Thoracic aorta (tissue), 2 donors: Measurements from ENCODE around the gene TSPAN10. TPM values are rescaled to one million over a fixed set of nuclear protein-coding genes. Genes with fewer than 3 reads are reported as not detected.
"Not testable (repeated sequence)": the region's sequence is repeated elsewhere in the genome, so short reads cannot be mapped to it uniquely, and the experiment has no call there.

Source experiments
- ATAC-seq: fragments of 150-250 bp; one replicate; pipeline ENCODE4 v1.8.0; 2017; ENCODE audit warnings: low read depth; ENCODE audit not compliant: insufficient number of reproducible peaks, low FRiP score
- DNase-seq: peaks from one replicate; pipeline ENCODE4 v3.0.0-alpha.2; 2020; ENCODE audit warnings: low spot score
- H3K27ac ChIP-seq, 2 donors: fragments of 200-600 bp; sonication (generic); 1 replicate in 1 of 2; 2 replicates in 1 of 2; pipeline ENCODE4 v1.5.1; 2016; ENCODE audit warnings: mild to moderate bottlenecking in 2 of 2, moderate library complexity in 2 of 2
- H3K27me3 ChIP-seq: fragments of 200-600 bp; sonication (generic); replicated peaks from 2 replicates; pipeline ENCODE4 v1.6.0; 2016; ENCODE audit warnings: mild to moderate bottlenecking; ENCODE audit not compliant: insufficient read depth
- H3K36me3 ChIP-seq: fragments of 200-600 bp; sonication (generic); one replicate; pipeline ENCODE4 v1.5.1; 2016
- H3K4me1 ChIP-seq, 2 donors: fragments of 200-600 bp; sonication (generic); 1 replicate in 1 of 2; 2 replicates in 1 of 2; pipeline versions ENCODE4 v1.5.1 to v1.6.0; 2016; ENCODE audit warnings: low read depth in 2 of 2, mild to moderate bottlenecking in 1 of 2; ENCODE audit not compliant: control insufficient read depth in 1 of 2
- H3K4me3 ChIP-seq: fragments of 200-600 bp; sonication (generic); 2 replicates; pipeline ENCODE4 v1.5.1; 2016; ENCODE audit warnings: mild to moderate bottlenecking
- H3K9me3 ChIP-seq: fragments of 200-600 bp; sonication (generic); 2 replicates; pipeline ENCODE4 v1.5.1; 2016
- CTCF ChIP-seq: fragments of 200-600 bp; sonication (generic); IDR thresholded peaks from one replicate; pipeline ENCODE4 v1.5.1; 2019; ENCODE audit warnings: antibody characterized with exemption
- total RNA-seq, 2 donors: library from RNA; depleted of rRNA; stranded (reverse); fragments of >200 nt; gene quantifications; one replicate each; pipeline versions ENCODE4 v1.1.0 to v1.2.3, GENCODE V29; 2016

Gene TSPAN10
- total RNA-seq, 2 donors from 2014 or later = 0.27 TPM; not detected in 1

GRCh38 chr17:81608605-81609004 lies 28.4 kb upstream of the TSPAN10 start:
- DNase-seq = no peak
- Histone ChIP-seq H3K4me1 (peaks cover 0 to 2% of the 10 kb centered on the region in 2 donors), H3K9me3 (no peaks in the 10 kb centered on the region), H3K4me3 (no peak overlapping the region), H3K27me3 (no peaks in the 10 kb centered on the region), H3K36me3 (peaks cover 64% of the 10 kb centered on the region), H3K27ac (no peak overlapping the region)
- no peak for ATAC-seq
- TF ChIP-seq CTCF = no peak

- ATAC-seq (no peak), DNase-seq (no peak)
- Histone ChIP-seq H3K27me3 (no peaks in the 10 kb centered on the region), H3K4me1 (peaks cover 6 to 13% of the 10 kb centered on the region in 2 donors), H3K36me3 (peaks cover 53% of the 10 kb centered on the region), H3K27ac (no peak overlapping the region), H3K4me3 (no peak overlapping the region), H3K9me3 (no peaks in the 10 kb centered on the region)
- TF ChIP-seq CTCF = no peak
These were observed 27.3 kb upstream of the TSPAN10 start for GRCh38 chr17:81609541-81610311.

- TF ChIP-seq CTCF = no peak
- ATAC-seq (no peak), DNase-seq (no peak)
- H3K36me3 ChIP-seq = peaks cover 44% of the 10 kb centered on the region
- H3K4me1 ChIP-seq = peaks cover 9 to 23% of the 10 kb centered on the region in 2 donors
- no peak overlapping the region for H3K27ac ChIP-seq
- H3K4me3 ChIP-seq = no peak overlapping the region
- H3K27me3 ChIP-seq = no peaks in the 10 kb centered on the region
- no peaks in the 10 kb centered on the region for H3K9me3 ChIP-seq
These were observed 24.6 kb upstream of the TSPAN10 start for GRCh38 chr17:81612172-81612970.

GRCh38 chr17:81615401-81615930 lies 21.5 kb upstream of the TSPAN10 start:
- peaks cover 26% of the 10 kb centered on the region for H3K36me3 ChIP-seq
- H3K4me1 ChIP-seq = peaks cover 9 to 23% of the 10 kb centered on the region in 2 donors
- H3K4me3 ChIP-seq = no peak overlapping the region
- H3K9me3 ChIP-seq = no peaks in the 10 kb centered on the region
- TF ChIP-seq CTCF = no peak
- ATAC-seq = no peak
- H3K27me3 ChIP-seq = no peaks in the 10 kb centered on the region
- H3K27ac ChIP-seq = no peak overlapping the region
- no peak for DNase-seq

GRCh38 chr17:81616877-81617276 lies 20.1 kb upstream of the TSPAN10 start:
- no peak overlapping the region for H3K4me3 ChIP-seq
- no peaks in the 10 kb centered on the region for H3K9me3 ChIP-seq
- TF ChIP-seq CTCF = no peak
- no peak overlapping the region for H3K27ac ChIP-seq
- ATAC-seq (no peak), DNase-seq (no peak)
- H3K36me3 ChIP-seq = peaks cover 37% of the 10 kb centered on the region
- H3K27me3 ChIP-seq = no peaks in the 10 kb centered on the region
- H3K4me1 ChIP-seq = peaks cover 9 to 23% of the 10 kb centered on the region in 2 donors

- not testable (repeated sequence) for H3K9me3 ChIP-seq, DNase-seq, H3K27me3 ChIP-seq, ATAC-seq, H3K27ac ChIP-seq, H3K4me3 ChIP-seq
- H3K36me3 ChIP-seq = peaks cover 31% of the 10 kb centered on the region
- H3K4me1 ChIP-seq = peaks cover 9 to 23% of the 10 kb centered on the region in 2 donors
These were observed 18.7 kb upstream of the TSPAN10 start for GRCh38 chr17:81618307-81618706.
